ENCODE results near the gene ITPRIPL2.
A peak's percentile ranks its signal among the peaks of the same experiment; 100 is the strongest.

The ITPRIPL2 gene

DNA sequence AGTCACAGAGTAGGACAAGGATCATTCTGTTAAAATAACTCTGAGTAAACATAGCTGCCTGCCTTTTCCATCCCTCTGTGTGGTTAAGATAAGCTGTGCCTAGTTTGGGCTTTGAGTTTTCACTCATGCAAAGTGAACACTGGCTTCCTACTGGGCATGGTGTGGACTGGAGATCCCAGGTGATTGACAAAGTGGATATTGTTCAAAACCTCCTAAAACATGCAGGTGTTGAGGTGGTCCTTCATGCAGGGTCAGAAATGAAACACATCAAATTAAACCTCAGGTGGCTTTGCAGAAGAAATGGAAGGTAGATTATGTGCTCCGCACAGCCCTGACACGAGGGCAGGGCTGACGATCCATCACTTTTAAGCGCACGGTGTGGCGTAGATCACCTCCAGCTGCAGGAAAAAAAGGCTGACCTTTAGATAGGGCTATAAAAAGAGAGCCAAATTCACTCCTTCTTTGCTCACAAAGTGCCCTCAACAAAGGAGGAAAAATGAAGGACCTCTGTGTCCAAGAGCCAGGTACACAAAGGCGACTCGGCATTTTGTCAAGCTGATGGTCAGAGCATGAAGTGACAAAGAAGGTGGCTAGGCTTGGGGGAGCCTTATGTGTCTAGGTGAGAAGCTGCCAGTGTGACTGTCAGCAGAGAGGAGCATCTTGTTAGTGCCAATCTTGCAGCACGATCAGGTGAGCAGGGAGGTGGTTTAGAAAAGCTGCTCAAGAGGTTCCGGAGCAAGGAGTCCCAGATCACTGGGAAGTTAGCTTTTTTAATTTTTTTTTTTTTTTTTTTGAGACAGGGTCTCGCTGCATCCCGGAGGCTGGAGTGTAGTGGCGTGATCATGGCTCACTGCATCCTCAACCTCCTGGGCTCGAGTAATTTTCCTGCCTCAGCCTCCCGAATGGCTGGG is 19.9 kb upstream of the ITPRIPL2 start:
- H3K36me3 ChIP-seq (replicated peaks; ENCODE audit: low read depth, low read length) = peaks cover 5% of the 10 kb centered on the region
- H3K4me1 ChIP-seq (ENCODE audit: low read length) = peaks cover 17% of the 10 kb centered on the region
- no peaks in the 10 kb centered on the region for H3K27me3 ChIP-seq (ENCODE audit: low read depth, low read length)
- no peaks in the 10 kb centered on the region for H4K20me1 ChIP-seq (ENCODE audit: insufficient read depth, low read length)
- H3K4me3 ChIP-seq (ENCODE audit: low read length) = no peak overlapping the region
- H3K79me2 ChIP-seq (ENCODE audit: low read length) = no peaks in the 10 kb centered on the region
- no peak overlapping the region for H3K27ac ChIP-seq (ENCODE audit: low read length)
- no peak for TF ChIP-seq EZH2phosphoT487 (IDR thresholded peaks at IDR 0.05; ENCODE audit: low read depth)
- TF ChIP-seq, protein P1, sequence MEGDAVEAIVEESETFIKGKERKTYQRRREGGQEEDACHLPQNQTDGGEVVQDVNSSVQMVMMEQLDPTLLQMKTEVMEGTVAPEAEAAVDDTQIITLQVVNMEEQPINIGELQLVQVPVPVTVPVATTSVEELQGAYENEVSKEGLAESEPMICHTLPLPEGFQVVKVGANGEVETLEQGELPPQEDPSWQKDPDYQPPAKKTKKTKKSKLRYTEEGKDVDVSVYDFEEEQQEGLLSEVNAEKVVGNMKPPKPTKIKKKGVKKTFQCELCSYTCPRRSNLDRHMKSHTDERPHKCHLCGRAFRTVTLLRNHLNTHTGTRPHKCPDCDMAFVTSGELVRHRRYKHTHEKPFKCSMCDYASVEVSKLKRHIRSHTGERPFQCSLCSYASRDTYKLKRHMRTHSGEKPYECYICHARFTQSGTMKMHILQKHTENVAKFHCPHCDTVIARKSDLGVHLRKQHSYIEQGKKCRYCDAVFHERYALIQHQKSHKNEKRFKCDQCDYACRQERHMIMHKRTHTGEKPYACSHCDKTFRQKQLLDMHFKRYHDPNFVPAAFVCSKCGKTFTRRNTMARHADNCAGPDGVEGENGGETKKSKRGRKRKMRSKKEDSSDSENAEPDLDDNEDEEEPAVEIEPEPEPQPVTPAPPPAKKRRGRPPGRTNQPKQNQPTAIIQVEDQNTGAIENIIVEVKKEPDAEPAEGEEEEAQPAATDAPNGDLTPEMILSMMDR (IDR thresholded peaks at IDR 0.05; ENCODE audit: low read depth, low read length) = no peak
- peaks cover 24% of the 10 kb centered on the region; the same call in 1 of the 2 replicates for H3K9me3 ChIP-seq (ENCODE audit: insufficient read depth, low read length)
- H2AFZ ChIP-seq (ENCODE audit: low read depth, low read length) = no peak overlapping the region
- H3K4me2 ChIP-seq (ENCODE audit: low read length) = no peak overlapping the region
- no peak overlapping the region for H3K9ac ChIP-seq (ENCODE audit: low read length)

- no peak overlapping the region for H3K9ac ChIP-seq (ENCODE audit: low read length)
- peaks cover 14% of the 10 kb centered on the region for H3K4me1 ChIP-seq (ENCODE audit: low read length)
- TF ChIP-seq, protein P1 (IDR thresholded peaks at IDR 0.05; ENCODE audit: low read depth, low read length) = no peak
- no peak for TF ChIP-seq EZH2phosphoT487 (IDR thresholded peaks at IDR 0.05; ENCODE audit: low read depth)
- H3K36me3 ChIP-seq (replicated peaks; ENCODE audit: low read depth, low read length) = peaks cover 5% of the 10 kb centered on the region
- no peaks in the 10 kb centered on the region for H4K20me1 ChIP-seq (ENCODE audit: insufficient read depth, low read length)
- peak overlapping the region; percentile 48; the same call in 1 of the 2 replicates for H3K27ac ChIP-seq (ENCODE audit: low read length)
- no peaks in the 10 kb centered on the region for H3K27me3 ChIP-seq (ENCODE audit: low read depth, low read length)
- no peak overlapping the region for H3K4me2 ChIP-seq (ENCODE audit: low read length)
- no peak overlapping the region for H3K4me3 ChIP-seq (ENCODE audit: low read length)
- H3K9me3 ChIP-seq (ENCODE audit: insufficient read depth, low read length) = peaks cover 24% of the 10 kb centered on the region; the same call in 1 of the 2 replicates
- H2AFZ ChIP-seq (ENCODE audit: low read depth, low read length) = no peak overlapping the region
- H3K79me2 ChIP-seq (ENCODE audit: low read length) = no peaks in the 10 kb centered on the region
Measured at GRCh38 chr16:19094542-19095365, 19.0 kb upstream of the ITPRIPL2 start.

- no peak overlapping the region for H2AFZ ChIP-seq (ENCODE audit: low read depth, low read length)
- H3K4me3 ChIP-seq (ENCODE audit: low read length) = no peak overlapping the region
- no peaks in the 10 kb centered on the region for H3K79me2 ChIP-seq (ENCODE audit: low read length)
- H3K4me2 ChIP-seq (ENCODE audit: low read length) = peak overlapping the region; percentile 27; the same call in 1 of the 2 replicates
- H3K9me3 ChIP-seq (ENCODE audit: insufficient read depth, low read length) = peaks cover 20% of the 10 kb centered on the region; the same call in 1 of the 2 replicates
- peaks cover 14% of the 10 kb centered on the region for H3K4me1 ChIP-seq (ENCODE audit: low read length)
- peaks cover 5% of the 10 kb centered on the region for H3K36me3 ChIP-seq (replicated peaks; ENCODE audit: low read depth, low read length)
- H3K27me3 ChIP-seq (ENCODE audit: low read depth, low read length) = no peaks in the 10 kb centered on the region
- TF ChIP-seq EZH2phosphoT487 (IDR thresholded peaks at IDR 0.05; ENCODE audit: low read depth) = no peak
- TF ChIP-seq, protein P1 (IDR thresholded peaks at IDR 0.05; ENCODE audit: low read depth, low read length) = no peak
- H3K27ac ChIP-seq (ENCODE audit: low read length) = peak overlapping the region; percentile 48
- H3K9ac ChIP-seq (ENCODE audit: low read length) = no peak overlapping the region
- H4K20me1 ChIP-seq (ENCODE audit: insufficient read depth, low read length) = no peaks in the 10 kb centered on the region
Measured at GRCh38 chr16:19095654-19096053, 18.1 kb upstream of the ITPRIPL2 start.

DNA sequence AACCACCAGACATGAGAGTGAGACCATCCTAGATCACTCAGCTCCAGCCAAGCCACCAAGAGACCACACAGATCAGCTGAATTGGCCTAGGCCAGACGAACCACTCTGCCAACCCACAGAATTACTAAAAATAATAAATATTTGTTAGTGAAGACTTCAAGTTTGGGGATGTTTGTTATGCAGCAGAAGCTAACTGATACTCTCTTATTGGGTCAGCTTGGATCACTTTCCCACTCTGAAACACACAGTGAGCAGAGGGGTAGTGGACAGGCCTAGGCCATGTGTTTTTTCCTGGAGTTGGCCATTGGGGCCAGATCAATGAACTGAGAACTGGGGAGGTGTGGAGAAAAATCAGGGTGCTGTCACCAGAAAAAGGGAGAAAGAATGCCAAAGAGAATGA is 15.6 kb upstream of the ITPRIPL2 start:
- Histone ChIP-seq H3K27ac (ENCODE audit: low read length) (no peak overlapping the region), H3K4me3 (ENCODE audit: low read length) (no peak overlapping the region)
- TF ChIP-seq EZH2phosphoT487 (IDR thresholded peaks at IDR 0.05; ENCODE audit: low read depth) = no peak
- TF ChIP-seq, protein P1 (IDR thresholded peaks at IDR 0.05; ENCODE audit: low read depth, low read length) = no peak

More for the DNA sequence above, 15.6 kb upstream of the ITPRIPL2 start:
- Histone ChIP-seq H3K4me2 (ENCODE audit: low read length) (no peak overlapping the region), H3K36me3 (replicated peaks; ENCODE audit: low read depth, low read length) (peaks cover 5% of the 10 kb centered on the region), H2AFZ (ENCODE audit: low read depth, low read length) (no peak overlapping the region), H3K79me2 (ENCODE audit: low read length) (no peaks in the 10 kb centered on the region), H3K4me1 (ENCODE audit: low read length) (peaks cover 14% of the 10 kb centered on the region), H3K9ac (ENCODE audit: low read length) (no peak overlapping the region), H3K9me3 (ENCODE audit: insufficient read depth, low read length) (peaks cover 16% of the 10 kb centered on the region; the same call in 1 of the 2 replicates), H3K27me3 (ENCODE audit: low read depth, low read length) (no peaks in the 10 kb centered on the region), H4K20me1 (ENCODE audit: insufficient read depth, low read length) (no peaks in the 10 kb centered on the region; the same call in 1 of the 2 replicates)
